Stomach (tissue), 4 donors: Measurements from ENCODE around the gene FIGNL1.

ENCODE experiments used
- EP300 ChIP-seq: sonication (generic); formaldehyde crosslinking; IDR thresholded peaks from one replicate; pipeline ENCODE4 v1.6.1; 2017; ENCODE audit warnings: antibody characterized with exemption
- POLR2AphosphoS5 ChIP-seq, 3 donors: sonication (generic); formaldehyde crosslinking; IDR thresholded peaks; one replicate each; pipeline ENCODE4 v1.6.1; 2016; ENCODE audit warnings: antibody characterized with exemption in 3 of 3
- TF ChIP-seq, protein P1 (sequence below), 7 experiments: fragments of 450-650 bp in 4 of 7; fragments of 200-600 bp in 3 of 7; sonication (generic) in 3 of 7; IDR thresholded peaks; one replicate each; pipeline ENCODE4 v1.5.1; 2016 to 2019; ENCODE audit warnings: antibody characterized with exemption in 7 of 7, control low read depth in 2 of 7, mild to moderate bottlenecking in 1 of 7

DNA sequence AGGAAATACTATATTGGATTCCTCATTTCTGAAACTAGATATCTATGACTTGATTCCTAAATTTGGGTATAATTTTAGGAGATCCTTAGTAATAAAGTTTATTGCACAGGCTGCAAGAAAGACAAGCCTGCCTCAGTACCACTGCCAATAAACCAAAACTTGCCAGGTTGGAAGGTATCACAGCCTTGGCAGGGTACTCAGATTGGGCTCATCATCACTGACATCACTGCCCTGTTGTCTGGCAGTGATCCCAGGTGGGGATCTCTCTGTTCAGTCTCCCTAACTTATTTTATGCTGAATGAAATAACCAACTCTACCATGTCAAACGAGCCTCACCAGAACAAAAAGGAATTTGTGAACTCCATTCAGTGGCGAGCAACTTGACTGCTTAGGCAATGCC, 18.8 kb downstream of the FIGNL1 start:
- TF ChIP-seq, protein P1, sequence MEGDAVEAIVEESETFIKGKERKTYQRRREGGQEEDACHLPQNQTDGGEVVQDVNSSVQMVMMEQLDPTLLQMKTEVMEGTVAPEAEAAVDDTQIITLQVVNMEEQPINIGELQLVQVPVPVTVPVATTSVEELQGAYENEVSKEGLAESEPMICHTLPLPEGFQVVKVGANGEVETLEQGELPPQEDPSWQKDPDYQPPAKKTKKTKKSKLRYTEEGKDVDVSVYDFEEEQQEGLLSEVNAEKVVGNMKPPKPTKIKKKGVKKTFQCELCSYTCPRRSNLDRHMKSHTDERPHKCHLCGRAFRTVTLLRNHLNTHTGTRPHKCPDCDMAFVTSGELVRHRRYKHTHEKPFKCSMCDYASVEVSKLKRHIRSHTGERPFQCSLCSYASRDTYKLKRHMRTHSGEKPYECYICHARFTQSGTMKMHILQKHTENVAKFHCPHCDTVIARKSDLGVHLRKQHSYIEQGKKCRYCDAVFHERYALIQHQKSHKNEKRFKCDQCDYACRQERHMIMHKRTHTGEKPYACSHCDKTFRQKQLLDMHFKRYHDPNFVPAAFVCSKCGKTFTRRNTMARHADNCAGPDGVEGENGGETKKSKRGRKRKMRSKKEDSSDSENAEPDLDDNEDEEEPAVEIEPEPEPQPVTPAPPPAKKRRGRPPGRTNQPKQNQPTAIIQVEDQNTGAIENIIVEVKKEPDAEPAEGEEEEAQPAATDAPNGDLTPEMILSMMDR (IDR thresholded peaks at IDR 0.05) = no peak
- TF ChIP-seq POLR2AphosphoS5 (IDR thresholded peaks at IDR 0.05) (no peak), EP300 (no peak)
